ENCODE data around the gene PFN3. TPM values are rescaled to one million over a fixed set of nuclear protein-coding genes. Genes with fewer than 3 reads are reported as not detected.

The PFN3 gene
- total RNA-seq, 2 experiments from 2014 or later: not detected

DNA sequence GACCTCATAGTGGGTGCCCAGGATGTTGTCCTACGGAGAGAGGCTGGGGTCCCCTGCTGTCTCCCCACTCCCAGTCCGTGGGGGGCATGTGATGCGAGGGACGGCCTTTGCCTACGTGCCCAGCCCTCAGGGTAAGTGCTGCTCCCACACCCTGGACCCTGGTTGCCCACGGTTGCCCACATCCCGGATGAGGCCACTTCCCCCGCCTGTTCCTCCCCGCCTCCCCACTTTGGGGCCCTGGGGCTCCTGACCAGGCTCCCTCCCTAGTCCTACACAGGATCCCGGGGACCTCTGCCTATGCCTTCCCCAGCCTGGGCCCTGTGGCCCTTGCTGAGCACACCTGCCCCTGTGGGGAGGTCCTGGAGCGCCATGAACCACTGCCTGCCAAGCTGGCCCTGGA lies 14.7 kb downstream of the PFN3 start:
- no peaks in the 10 kb centered on the region for H3K36me3 ChIP-seq (ENCODE audit: insufficient read depth, low read length)
- H3K27ac ChIP-seq (ENCODE audit: low read depth, low read length, poor library complexity, severe bottlenecking): no peak overlapping the region

DNA sequence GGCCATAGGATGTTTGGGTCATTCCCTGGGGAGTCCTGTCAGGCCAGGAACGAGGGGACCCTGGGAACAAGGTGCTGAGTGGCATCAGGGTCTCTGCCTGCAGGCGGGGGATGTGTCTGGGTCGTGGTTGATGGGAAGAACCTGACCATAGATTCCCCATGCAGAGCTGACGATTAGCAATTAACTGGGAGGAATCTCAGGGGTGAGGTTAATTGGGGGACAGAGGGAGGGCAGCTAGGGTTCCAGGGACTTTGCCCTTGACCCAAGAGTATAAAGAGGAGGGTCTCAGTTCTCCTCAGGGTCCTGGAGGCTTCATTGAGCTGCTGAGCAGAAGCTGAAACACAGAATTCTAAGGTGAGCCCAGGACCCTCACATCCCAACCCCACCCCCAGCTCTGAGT lies 16.3 kb downstream of the PFN3 start, which contains the start of gene SLC34A1:
SLC34A1 (plus strand) TSS at position 301 of the 400 bp plus-strand sequence. CDS start 1,308 bp downstream, outside the sequence.
- no peak within 1 kb of the TSS for H3K4me2 ChIP-seq (ENCODE audit: low read length)
- H3K4me1 ChIP-seq (ENCODE audit: insufficient read depth, low read length, poor library complexity, severe bottlenecking): peaks cover 33% of the 10 kb centered on the region
- no peaks in the 10 kb centered on the region for H4K20me1 ChIP-seq (ENCODE audit: insufficient read depth, low read length)
- H3K36me3 ChIP-seq (ENCODE audit: insufficient read depth, low read length): no peaks in the 10 kb centered on the region
- intact Hi-C loops (cut with micrococcal nuclease; ENCODE audit: unreplicated experiment): no loop called here
- TF ChIP-seq EZH2phosphoT487 (IDR thresholded peaks at IDR 0.05; ENCODE audit: borderline replicate concordance, low read depth, low read length): no peak
- TF ChIP-seq, protein P1, sequence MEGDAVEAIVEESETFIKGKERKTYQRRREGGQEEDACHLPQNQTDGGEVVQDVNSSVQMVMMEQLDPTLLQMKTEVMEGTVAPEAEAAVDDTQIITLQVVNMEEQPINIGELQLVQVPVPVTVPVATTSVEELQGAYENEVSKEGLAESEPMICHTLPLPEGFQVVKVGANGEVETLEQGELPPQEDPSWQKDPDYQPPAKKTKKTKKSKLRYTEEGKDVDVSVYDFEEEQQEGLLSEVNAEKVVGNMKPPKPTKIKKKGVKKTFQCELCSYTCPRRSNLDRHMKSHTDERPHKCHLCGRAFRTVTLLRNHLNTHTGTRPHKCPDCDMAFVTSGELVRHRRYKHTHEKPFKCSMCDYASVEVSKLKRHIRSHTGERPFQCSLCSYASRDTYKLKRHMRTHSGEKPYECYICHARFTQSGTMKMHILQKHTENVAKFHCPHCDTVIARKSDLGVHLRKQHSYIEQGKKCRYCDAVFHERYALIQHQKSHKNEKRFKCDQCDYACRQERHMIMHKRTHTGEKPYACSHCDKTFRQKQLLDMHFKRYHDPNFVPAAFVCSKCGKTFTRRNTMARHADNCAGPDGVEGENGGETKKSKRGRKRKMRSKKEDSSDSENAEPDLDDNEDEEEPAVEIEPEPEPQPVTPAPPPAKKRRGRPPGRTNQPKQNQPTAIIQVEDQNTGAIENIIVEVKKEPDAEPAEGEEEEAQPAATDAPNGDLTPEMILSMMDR (conservative IDR thresholded peaks at IDR 0.05; ENCODE audit: low read length): no peak
- no peak within 1 kb of the TSS for H3K27ac ChIP-seq (ENCODE audit: low read depth, low read length, poor library complexity, severe bottlenecking)
- H3K4me3 ChIP-seq (ENCODE audit: low read depth, low read length, poor library complexity, severe bottlenecking): no peak within 1 kb of the TSS
- CTCF ChIA-PET (ENCODE audit: unreplicated experiment): interaction anchor here (2.1 kb wide), 1 partner anchor 14 kb away, joined by 7 read pairs; no protein-coding TSS in a partner anchor
- POLR2A ChIA-PET: no interaction called here
- DNase-seq (ENCODE audit: low spot score): no peak
- no peaks in the 10 kb centered on the region for H3K9me3 ChIP-seq (ENCODE audit: low read length)
- no peaks in the 10 kb centered on the region for H3K79me2 ChIP-seq (ENCODE audit: insufficient read depth, low read depth, low read length)
- BruUV-seq (replicated peaks): no TSS peak
- no peak within 1 kb of the TSS for H2AFZ ChIP-seq (ENCODE audit: low read length)
- no peaks in the 10 kb centered on the region for H3K9me2 ChIP-seq (ENCODE audit: insufficient read depth, low read length)

More for the DNA sequence above, 14.7 kb downstream of the PFN3 start:
- Histone ChIP-seq H3K4me3 (ENCODE audit: low read depth, low read length, poor library complexity, severe bottlenecking) (no peak overlapping the region), H4K20me1 (ENCODE audit: insufficient read depth, low read length) (no peaks in the 10 kb centered on the region), H3K9me2 (ENCODE audit: insufficient read depth, low read length) (no peaks in the 10 kb centered on the region), H3K4me2 (ENCODE audit: low read length) (no peak overlapping the region), H3K4me1 (ENCODE audit: insufficient read depth, low read length, poor library complexity, severe bottlenecking) (peaks cover 49% of the 10 kb centered on the region), H3K79me2 (ENCODE audit: insufficient read depth, low read depth, low read length) (no peaks in the 10 kb centered on the region), H3K9me3 (ENCODE audit: low read length) (no peaks in the 10 kb centered on the region), H2AFZ (ENCODE audit: low read length) (no peak overlapping the region)
- no peak for TF ChIP-seq EZH2phosphoT487 (IDR thresholded peaks at IDR 0.05; ENCODE audit: borderline replicate concordance, low read depth, low read length)
- no TSS peak for BruUV-seq (replicated peaks)
- ChIA-PET POLR2A (no interaction called here), CTCF (ENCODE audit: unreplicated experiment) (interaction anchor here (1.0 kb wide), 1 partner anchor 15 kb away, joined by 5 read pairs; no protein-coding TSS in a partner anchor)
- intact Hi-C loops (cut with micrococcal nuclease; ENCODE audit: unreplicated experiment): loop anchor here (5.0 kb wide), 1 partner anchor 273 kb away; no protein-coding TSS in a partner anchor
- DNase-seq (ENCODE audit: low spot score): no peak

DNA sequence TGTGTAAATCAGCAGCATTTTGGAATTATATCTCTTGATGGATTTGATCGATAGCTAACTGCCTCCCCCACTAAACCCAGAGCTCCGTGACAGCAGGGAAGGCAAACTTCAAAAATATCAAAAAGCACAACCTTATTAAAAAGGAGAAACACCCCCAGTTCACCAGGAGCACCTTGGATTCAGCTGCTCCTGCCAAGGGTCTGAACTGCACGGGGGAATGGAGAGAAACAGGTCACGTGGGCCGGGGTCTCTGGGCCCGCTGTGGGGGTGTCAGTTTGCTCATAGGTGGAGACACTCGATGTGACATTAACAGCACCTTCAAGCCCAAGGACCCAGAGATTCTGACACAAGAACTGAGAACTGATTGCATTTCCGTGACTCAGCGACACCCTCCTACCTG lies 17.3 kb downstream of the PFN3 start:
- H3K4me2 ChIP-seq (ENCODE audit: low read length): no peak overlapping the region
- ChIA-PET CTCF (ENCODE audit: unreplicated experiment) (interaction anchor here (0.6 to 2.1 kb wide), 2 partner anchors 13 to 93 kb away, joined by 4 to 7 read pairs; no protein-coding TSS in a partner anchor), POLR2A (interaction anchor here (1.0 kb wide), 1 partner anchor 12 kb away, joined by 3 read pairs; no protein-coding TSS in a partner anchor)
- H3K36me3 ChIP-seq (ENCODE audit: insufficient read depth, low read length): no peaks in the 10 kb centered on the region
- no peak for DNase-seq (ENCODE audit: low spot score)
- no peak overlapping the region for H3K4me3 ChIP-seq (ENCODE audit: low read depth, low read length, poor library complexity, severe bottlenecking)
- no peaks in the 10 kb centered on the region for H3K79me2 ChIP-seq (ENCODE audit: insufficient read depth, low read depth, low read length)
- no TSS peak for BruUV-seq (replicated peaks)
- H3K4me1 ChIP-seq (ENCODE audit: insufficient read depth, low read length, poor library complexity, severe bottlenecking): peaks cover 23% of the 10 kb centered on the region
- no peaks in the 10 kb centered on the region for H4K20me1 ChIP-seq (ENCODE audit: insufficient read depth, low read length)
- no peak overlapping the region for H3K27ac ChIP-seq (ENCODE audit: low read depth, low read length, poor library complexity, severe bottlenecking)
- H3K9me2 ChIP-seq (ENCODE audit: insufficient read depth, low read length): no peaks in the 10 kb centered on the region
- H2AFZ ChIP-seq (ENCODE audit: low read length): no peak overlapping the region
- intact Hi-C loops (cut with micrococcal nuclease; ENCODE audit: unreplicated experiment): no loop called here
- TF ChIP-seq, protein P1 (conservative IDR thresholded peaks at IDR 0.05; ENCODE audit: low read length): no peak
- no peak for TF ChIP-seq EZH2phosphoT487 (IDR thresholded peaks at IDR 0.05; ENCODE audit: borderline replicate concordance, low read depth, low read length)
- no peaks in the 10 kb centered on the region for H3K9me3 ChIP-seq (ENCODE audit: low read length)
